ENCODE data around the gene RAD51C. TPM values are rescaled to one million over a fixed set of nuclear protein-coding genes. Genes with fewer than 3 reads are reported as not detected.

Gene RAD51C
- total and polyA plus RNA-seq, 2 donors (not counting 1 experiment from before 2014, with no cell fraction given): 27.7 to 29.1 TPM

DNA sequence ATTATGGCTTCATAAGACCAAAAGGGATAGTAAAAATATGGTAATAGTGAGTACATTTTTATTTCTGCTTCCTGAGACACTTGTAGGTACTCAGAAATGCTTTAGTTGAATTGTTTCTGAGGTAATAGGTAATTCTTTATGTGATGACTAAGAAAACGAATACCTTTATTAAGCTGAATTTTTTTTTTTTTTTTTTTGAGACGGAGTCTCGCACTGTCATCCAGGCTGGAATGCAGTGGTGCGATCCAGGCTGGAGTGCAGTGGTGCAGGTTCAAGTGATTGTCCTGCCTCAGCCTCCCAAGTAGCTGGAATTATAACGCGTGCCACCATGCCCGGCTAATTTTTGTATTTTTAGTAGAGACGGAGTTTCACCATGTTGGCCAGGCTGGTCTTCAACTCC lies 1.9 kb downstream of the RAD51C start:
- no peak for DNase-seq (ENCODE audit: low read depth in 2 of 2)
- H3K9ac ChIP-seq (ENCODE audit: insufficient read depth, low read length): no peak overlapping the region
- no peaks in the 10 kb centered on the region for H4K20me1 ChIP-seq (ENCODE audit: control insufficient read depth, extremely low read depth, insufficient read depth, low read length)
- H3K36me3 ChIP-seq (ENCODE audit: control insufficient read depth, insufficient read depth, low read length): no peaks in the 10 kb centered on the region
- no peaks in the 10 kb centered on the region for H3K27me3 ChIP-seq (ENCODE audit: control insufficient read depth, insufficient read depth, low read length)
- H3K79me2 ChIP-seq (ENCODE audit: control insufficient read depth, insufficient read depth, low read length): peaks cover 2% of the 10 kb centered on the region
- H3K27ac ChIP-seq (ENCODE audit: insufficient read depth, low read length): no peak overlapping the region
- no peaks in the 10 kb centered on the region for H3K9me3 ChIP-seq (ENCODE audit: control insufficient read depth, insufficient read depth, low read depth, low read length)
- TF ChIP-seq, protein P1, sequence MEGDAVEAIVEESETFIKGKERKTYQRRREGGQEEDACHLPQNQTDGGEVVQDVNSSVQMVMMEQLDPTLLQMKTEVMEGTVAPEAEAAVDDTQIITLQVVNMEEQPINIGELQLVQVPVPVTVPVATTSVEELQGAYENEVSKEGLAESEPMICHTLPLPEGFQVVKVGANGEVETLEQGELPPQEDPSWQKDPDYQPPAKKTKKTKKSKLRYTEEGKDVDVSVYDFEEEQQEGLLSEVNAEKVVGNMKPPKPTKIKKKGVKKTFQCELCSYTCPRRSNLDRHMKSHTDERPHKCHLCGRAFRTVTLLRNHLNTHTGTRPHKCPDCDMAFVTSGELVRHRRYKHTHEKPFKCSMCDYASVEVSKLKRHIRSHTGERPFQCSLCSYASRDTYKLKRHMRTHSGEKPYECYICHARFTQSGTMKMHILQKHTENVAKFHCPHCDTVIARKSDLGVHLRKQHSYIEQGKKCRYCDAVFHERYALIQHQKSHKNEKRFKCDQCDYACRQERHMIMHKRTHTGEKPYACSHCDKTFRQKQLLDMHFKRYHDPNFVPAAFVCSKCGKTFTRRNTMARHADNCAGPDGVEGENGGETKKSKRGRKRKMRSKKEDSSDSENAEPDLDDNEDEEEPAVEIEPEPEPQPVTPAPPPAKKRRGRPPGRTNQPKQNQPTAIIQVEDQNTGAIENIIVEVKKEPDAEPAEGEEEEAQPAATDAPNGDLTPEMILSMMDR (conservative IDR thresholded peaks at IDR 0.05 in 1 of 2, IDR thresholded peaks at IDR 0.05 in 1 of 2; ENCODE audit: low read depth in 1 of 2, low read length in 2 of 2): no peak
- TF ChIP-seq EZH2 (IDR thresholded peaks at IDR 0.05; ENCODE audit: low read length, missing control alignments): no peak
- no peak overlapping the region for H3K4me2 ChIP-seq (ENCODE audit: extremely low read depth, insufficient read depth, low read length)
- H3K4me3 ChIP-seq (replicated peaks in 1 of 4; ENCODE audit: control extremely low read depth in 1 of 4, insufficient read depth in 1 of 4, low read depth in 3 of 4, low read length in 4 of 4): no peak overlapping the region
- no peak overlapping the region for H2AFZ ChIP-seq (ENCODE audit: low read length)
- no peaks in the 10 kb centered on the region for H3K4me1 ChIP-seq (ENCODE audit: control insufficient read depth, extremely low read depth, insufficient read depth, low read length)

DNA sequence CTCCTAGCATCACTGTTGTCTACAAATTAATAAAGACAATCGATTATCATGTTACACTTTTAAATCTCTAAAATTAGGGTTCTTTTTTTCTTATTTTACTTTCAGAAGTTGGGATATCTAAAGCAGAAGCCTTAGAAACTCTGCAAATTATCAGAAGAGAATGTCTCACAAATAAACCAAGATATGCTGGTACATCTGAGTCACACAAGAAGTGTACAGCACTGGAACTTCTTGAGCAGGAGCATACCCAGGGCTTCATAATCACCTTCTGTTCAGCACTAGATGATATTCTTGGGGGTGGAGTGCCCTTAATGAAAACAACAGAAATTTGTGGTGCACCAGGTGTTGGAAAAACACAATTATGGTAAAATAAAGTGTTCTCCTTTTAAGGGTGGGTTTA lies 2.4 kb downstream of the RAD51C start:
- no peaks in the 10 kb centered on the region for H3K4me1 ChIP-seq (ENCODE audit: control insufficient read depth, extremely low read depth, insufficient read depth, low read length)
- H3K9me3 ChIP-seq (ENCODE audit: control insufficient read depth, insufficient read depth, low read depth, low read length): no peaks in the 10 kb centered on the region
- no peaks in the 10 kb centered on the region for H3K36me3 ChIP-seq (ENCODE audit: control insufficient read depth, insufficient read depth, low read length)
- no peaks in the 10 kb centered on the region for H4K20me1 ChIP-seq (ENCODE audit: control insufficient read depth, extremely low read depth, insufficient read depth, low read length)
- H3K4me3 ChIP-seq (replicated peaks in 1 of 4; ENCODE audit: control extremely low read depth in 1 of 4, insufficient read depth in 1 of 4, low read depth in 3 of 4, low read length in 4 of 4): no peak overlapping the region
- no peaks in the 10 kb centered on the region for H3K27me3 ChIP-seq (ENCODE audit: control insufficient read depth, insufficient read depth, low read length)
- H2AFZ ChIP-seq (ENCODE audit: low read length): no peak overlapping the region
- H3K79me2 ChIP-seq (ENCODE audit: control insufficient read depth, insufficient read depth, low read length): peaks cover 2% of the 10 kb centered on the region
- no peak for DNase-seq (ENCODE audit: low read depth in 2 of 2)
- TF ChIP-seq, protein P1 (conservative IDR thresholded peaks at IDR 0.05 in 1 of 2, IDR thresholded peaks at IDR 0.05 in 1 of 2; ENCODE audit: low read depth in 1 of 2, low read length in 2 of 2): no peak
- TF ChIP-seq EZH2 (IDR thresholded peaks at IDR 0.05; ENCODE audit: low read length, missing control alignments): no peak
- no peak overlapping the region for H3K27ac ChIP-seq (ENCODE audit: insufficient read depth, low read length)
- H3K9ac ChIP-seq (ENCODE audit: insufficient read depth, low read length): no peak overlapping the region
- no peak overlapping the region for H3K4me2 ChIP-seq (ENCODE audit: extremely low read depth, insufficient read depth, low read length)

DNA sequence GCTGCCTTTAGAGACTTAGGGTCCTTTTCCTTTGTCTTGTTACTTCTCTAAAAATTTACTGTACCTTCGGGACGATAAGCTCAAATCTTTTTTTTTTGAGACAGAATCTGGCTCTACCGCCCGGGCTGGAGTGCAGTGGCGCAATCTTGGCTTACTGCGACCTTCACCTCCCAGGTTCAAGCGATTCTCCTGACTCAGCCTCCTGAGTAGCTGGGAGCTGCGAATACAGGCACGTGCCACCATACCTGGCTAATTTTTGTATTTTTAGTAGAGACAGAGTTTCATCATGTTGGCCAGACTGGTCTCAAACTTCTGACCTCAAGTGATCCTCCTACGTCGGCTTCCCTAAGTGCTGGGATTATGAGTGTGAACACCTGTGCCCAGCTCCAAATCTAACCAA lies 7.4 kb downstream of the RAD51C start:
- no peak overlapping the region for H3K4me3 ChIP-seq (replicated peaks in 1 of 4; ENCODE audit: control extremely low read depth in 1 of 4, insufficient read depth in 1 of 4, low read depth in 3 of 4, low read length in 4 of 4)
- no peaks in the 10 kb centered on the region for H4K20me1 ChIP-seq (ENCODE audit: control insufficient read depth, extremely low read depth, insufficient read depth, low read length)
- no peak overlapping the region for H3K27ac ChIP-seq (ENCODE audit: insufficient read depth, low read length)
- no peak overlapping the region for H3K9ac ChIP-seq (ENCODE audit: insufficient read depth, low read length)
- no peaks in the 10 kb centered on the region for H3K79me2 ChIP-seq (ENCODE audit: control insufficient read depth, insufficient read depth, low read length)
- no peaks in the 10 kb centered on the region for H3K27me3 ChIP-seq (ENCODE audit: control insufficient read depth, insufficient read depth, low read length)
- no peaks in the 10 kb centered on the region for H3K36me3 ChIP-seq (ENCODE audit: control insufficient read depth, insufficient read depth, low read length)
- no peak overlapping the region for H3K4me2 ChIP-seq (ENCODE audit: extremely low read depth, insufficient read depth, low read length)
- no peaks in the 10 kb centered on the region for H3K4me1 ChIP-seq (ENCODE audit: control insufficient read depth, extremely low read depth, insufficient read depth, low read length)
- H2AFZ ChIP-seq (ENCODE audit: low read length): no peak overlapping the region
- no peaks in the 10 kb centered on the region for H3K9me3 ChIP-seq (ENCODE audit: control insufficient read depth, insufficient read depth, low read depth, low read length)
- DNase-seq (ENCODE audit: low read depth in 2 of 2): no peak
- TF ChIP-seq, protein P1 (conservative IDR thresholded peaks at IDR 0.05 in 1 of 2, IDR thresholded peaks at IDR 0.05 in 1 of 2; ENCODE audit: low read depth in 1 of 2, low read length in 2 of 2): no peak
- TF ChIP-seq EZH2 (IDR thresholded peaks at IDR 0.05; ENCODE audit: low read length, missing control alignments): no peak
